Measurements from ENCODE around the gene DHX29.
"Not testable (repeated sequence)": the region's sequence is repeated elsewhere in the genome, so short reads cannot be mapped to it uniquely, and the experiment has no call there.

Gene DHX29

GRCh38 chr5:55307383-55308253 is at the start of gene DHX29, which contains the start of gene MTREX:
DHX29 (minus strand) TSS chr5:55307694; CDS start chr5:55307573, 121 bp downstream.
MTREX (plus strand) TSS chr5:55307989; CDS start chr5:55308014, 25 bp downstream.
- DNase-seq: peak; percentile 91

GRCh38 chr5:55356896-55357295 is 49.4 kb upstream of the DHX29 start:
- DNase-seq: no peak

GRCh38 chr5:55350754-55351153 is 43.3 kb upstream of the DHX29 start:
- DNase-seq: no peak

- DNase-seq: no peak
Observed at GRCh38 chr5:55347786-55348185, 40.3 kb upstream of the DHX29 start.

- DNase-seq: no peak
Observed at GRCh38 chr5:55345327-55345726, 37.8 kb upstream of the DHX29 start.

- DNase-seq: peak; percentile 71
Observed at GRCh38 chr5:55344392-55344992, 37.0 kb upstream of the DHX29 start.

GRCh38 chr5:55343609-55344008 is 36.1 kb upstream of the DHX29 start:
- DNase-seq: no peak

- no peak for DNase-seq
Observed at GRCh38 chr5:55343107-55343506, 35.6 kb upstream of the DHX29 start.

GRCh38 chr5:55338810-55339243 is 31.3 kb upstream of the DHX29 start:
- DNase-seq: peak; percentile 13

GRCh38 chr5:55338092-55338613 is 30.7 kb upstream of the DHX29 start:
- DNase-seq: peak; percentile 14

GRCh38 chr5:55333811-55334210 is 26.3 kb upstream of the DHX29 start:
- no peak for DNase-seq

GRCh38 chr5:55333017-55333416 is 25.5 kb upstream of the DHX29 start:
- no peak for DNase-seq

GRCh38 chr5:55331321-55331720 is 23.8 kb upstream of the DHX29 start:
- DNase-seq: no peak

GRCh38 chr5:55327281-55327680 is 19.8 kb upstream of the DHX29 start:
- no peak for DNase-seq

- DNase-seq: no peak
Observed at GRCh38 chr5:55325621-55326020, 18.1 kb upstream of the DHX29 start.

- peak; percentile 56 for DNase-seq
Observed at GRCh38 chr5:55324815-55325418, 17.4 kb upstream of the DHX29 start.

GRCh38 chr5:55324006-55324405 is 16.5 kb upstream of the DHX29 start:
- no peak for DNase-seq

- DNase-seq: no peak
Observed at GRCh38 chr5:55320571-55320970, 13.1 kb upstream of the DHX29 start.

GRCh38 chr5:55319491-55319890 is 12.0 kb upstream of the DHX29 start:
- no peak for DNase-seq

- not testable (repeated sequence) for DNase-seq
Observed at GRCh38 chr5:55318237-55318636, 10.7 kb upstream of the DHX29 start.

- DNase-seq: no peak
Observed at GRCh38 chr5:55316837-55317236, 9.3 kb upstream of the DHX29 start.

- no peak for DNase-seq
Observed at GRCh38 chr5:55316289-55316688, 8.8 kb upstream of the DHX29 start.

GRCh38 chr5:55313870-55314617 is 6.5 kb upstream of the DHX29 start:
- DNase-seq: no peak
